ENCODE data around the gene PLOD1.
"Not testable (repeated sequence)": the region's sequence is repeated elsewhere in the genome, so short reads cannot be mapped to it uniquely, and the experiment has no call there.

PLOD1 gene

DNA sequence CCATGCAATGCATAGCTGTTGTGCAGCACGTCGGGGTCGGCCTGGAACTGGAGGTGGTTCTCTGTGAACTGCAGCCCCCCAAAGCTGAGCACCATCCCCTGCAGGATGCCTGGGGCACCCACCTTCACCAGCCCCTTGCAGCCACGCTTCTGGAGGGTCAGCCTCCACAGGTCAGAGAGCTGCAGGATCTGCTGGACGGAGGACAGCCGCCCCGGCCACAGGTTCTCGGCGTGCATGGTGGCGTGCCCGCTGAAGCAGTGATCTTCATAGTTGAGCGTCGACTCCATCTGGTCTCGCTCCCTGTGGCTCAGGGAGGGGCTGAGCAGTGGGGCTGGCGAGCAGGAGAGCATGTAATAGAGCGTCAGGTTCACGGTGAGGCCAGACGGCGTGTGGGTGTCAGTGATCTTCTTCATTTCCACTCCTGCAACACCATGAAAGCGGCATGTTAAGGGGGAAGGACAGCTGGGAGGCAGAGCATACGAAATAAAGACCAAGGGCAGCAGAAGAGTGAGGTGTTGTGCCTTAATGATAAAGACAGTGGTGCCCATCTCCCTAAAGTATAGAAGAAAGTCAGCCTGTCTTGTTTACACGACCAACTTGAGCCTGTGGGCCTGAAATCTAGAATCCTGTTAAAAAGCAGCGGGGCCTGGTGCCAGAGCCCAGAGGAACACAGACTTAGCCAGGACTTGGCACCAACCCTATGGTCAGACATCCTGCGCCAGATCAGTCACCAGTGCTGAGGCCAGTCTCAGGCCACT is 11.3 kb upstream of the PLOD1 start:
- DNase-seq (ENCODE audit: insufficient read length, low spot score) = no peak
- TF ChIP-seq POLR2A (IDR thresholded peaks at IDR 0.05; ENCODE audit: low read depth, low read length) = no peak
- no peak for FAIRE-seq

DNA sequence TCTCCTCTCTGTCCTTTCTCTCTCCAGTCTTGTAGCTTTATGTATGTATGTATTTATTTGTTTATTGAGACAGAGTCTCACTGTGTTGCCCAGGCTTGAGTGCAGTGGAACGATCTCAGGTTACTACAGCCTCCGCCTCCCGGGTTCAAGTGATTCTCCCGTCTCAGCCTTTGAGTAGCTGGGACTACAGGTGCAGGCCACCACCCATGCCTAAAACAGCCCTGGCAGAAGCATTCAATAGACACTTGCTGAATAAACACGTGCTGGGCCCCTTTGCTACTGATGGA is 10.7 kb upstream of the PLOD1 start:
- FAIRE-seq (no peak), DNase-seq (ENCODE audit: insufficient read length, low spot score) (no peak)
- no peak for TF ChIP-seq POLR2A (IDR thresholded peaks at IDR 0.05; ENCODE audit: low read depth, low read length)

DNA sequence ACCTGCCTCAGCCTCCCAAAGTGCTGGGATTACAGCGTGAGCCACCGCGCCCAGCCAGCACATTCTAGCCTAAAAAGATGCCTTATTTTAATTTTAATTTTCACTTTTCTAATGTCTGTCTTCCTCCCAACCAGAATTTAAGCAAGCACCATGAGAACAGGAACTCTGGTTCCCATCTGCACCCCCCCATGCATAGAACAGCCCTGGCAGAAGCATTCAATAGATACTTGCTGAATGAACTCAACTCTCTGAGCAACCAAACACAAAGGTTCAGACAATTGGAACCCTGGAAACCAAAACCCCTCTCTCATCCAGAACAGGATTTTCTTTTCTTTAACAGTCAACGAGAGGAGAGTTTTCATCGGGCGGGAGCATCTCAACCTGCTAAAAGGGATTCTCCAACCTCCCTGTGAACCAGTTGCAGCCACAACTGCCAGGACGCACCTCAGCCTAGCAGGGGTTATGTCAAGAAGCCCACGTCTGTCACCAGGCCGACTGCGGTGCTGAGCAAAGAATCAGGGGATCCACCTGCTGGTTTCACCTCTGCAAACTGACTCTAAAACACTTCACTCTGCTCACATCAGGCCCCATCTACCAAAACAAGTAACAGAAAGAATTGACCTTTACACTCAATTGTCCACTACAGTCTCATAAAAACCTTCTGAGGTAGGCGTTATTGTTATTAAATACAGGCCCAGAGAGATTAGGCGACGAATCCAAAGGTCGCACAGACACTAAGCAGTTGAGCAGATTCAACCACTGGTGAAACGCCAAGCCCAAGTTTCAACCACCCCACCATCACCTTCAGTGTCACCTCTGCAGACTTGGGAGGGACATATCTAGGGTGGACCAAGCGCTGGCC is 10.0 kb upstream of the PLOD1 start:
- FAIRE-seq (no peak), DNase-seq (ENCODE audit: insufficient read length, low spot score) (no peak)
- TF ChIP-seq POLR2A (IDR thresholded peaks at IDR 0.05; ENCODE audit: low read depth, low read length) = no peak

DNA sequence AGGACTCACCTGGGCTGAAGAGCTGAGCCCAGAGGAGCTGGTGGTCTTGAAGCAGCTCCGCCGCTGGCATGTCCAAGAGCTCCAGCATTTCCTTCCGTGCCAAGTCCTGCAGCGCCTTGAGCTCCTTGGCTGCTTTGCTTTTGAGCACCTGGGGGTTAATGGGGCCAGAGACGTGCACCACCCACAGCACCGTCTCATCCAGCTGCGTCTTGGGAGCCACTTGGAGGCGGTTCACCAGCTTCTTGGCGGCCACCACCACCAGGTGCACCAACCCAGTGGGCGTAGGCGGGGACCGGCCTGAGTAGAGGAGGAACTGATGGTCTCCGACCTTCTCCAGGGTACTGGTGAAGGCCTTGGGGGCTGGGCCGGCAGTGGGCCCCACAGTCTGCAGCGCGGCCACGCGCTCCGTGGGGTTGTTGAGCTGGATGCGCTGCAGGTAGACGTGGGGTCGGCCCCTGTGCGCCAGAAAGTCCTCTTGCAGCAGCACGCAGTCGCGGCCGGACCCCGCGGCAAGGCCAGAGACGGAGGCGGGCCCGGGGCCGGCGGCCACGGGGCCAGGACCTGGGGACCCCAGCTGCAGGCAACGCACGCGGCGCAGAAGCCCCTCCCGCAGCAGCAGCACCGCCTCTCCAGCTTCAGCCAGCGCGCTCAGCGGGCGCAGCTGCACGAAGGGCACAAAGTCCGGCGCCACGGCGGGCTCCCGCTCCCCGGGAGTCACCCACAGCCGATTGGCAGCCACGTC is 9.2 kb upstream of the PLOD1 start:
- FAIRE-seq; DNase-seq (ENCODE audit: insufficient read length, low spot score): not testable (repeated sequence)

DNA sequence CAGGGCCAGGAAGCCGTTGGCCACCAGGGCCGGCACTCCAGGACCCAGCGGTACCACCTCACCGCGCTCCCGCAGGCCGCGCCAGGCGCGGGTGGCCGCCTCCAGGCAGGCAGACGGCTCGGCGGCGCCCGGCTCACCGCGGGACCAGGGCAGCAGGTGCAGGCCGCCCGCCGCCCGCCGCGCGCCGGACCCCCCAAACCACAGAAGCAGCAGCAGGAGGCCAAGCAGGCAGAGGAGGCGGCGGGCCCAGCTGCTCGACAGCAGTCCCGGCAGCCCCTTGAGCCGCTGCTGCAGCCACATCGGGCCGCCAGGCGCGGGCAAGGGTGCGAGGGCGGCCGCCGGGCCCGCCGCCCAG is 8.6 kb upstream of the PLOD1 start:
- no peak for TF ChIP-seq POLR2A (IDR thresholded peaks at IDR 0.05; ENCODE audit: low read depth, low read length)
- no peak for FAIRE-seq
- DNase-seq (ENCODE audit: insufficient read length, low spot score) = no peak

DNA sequence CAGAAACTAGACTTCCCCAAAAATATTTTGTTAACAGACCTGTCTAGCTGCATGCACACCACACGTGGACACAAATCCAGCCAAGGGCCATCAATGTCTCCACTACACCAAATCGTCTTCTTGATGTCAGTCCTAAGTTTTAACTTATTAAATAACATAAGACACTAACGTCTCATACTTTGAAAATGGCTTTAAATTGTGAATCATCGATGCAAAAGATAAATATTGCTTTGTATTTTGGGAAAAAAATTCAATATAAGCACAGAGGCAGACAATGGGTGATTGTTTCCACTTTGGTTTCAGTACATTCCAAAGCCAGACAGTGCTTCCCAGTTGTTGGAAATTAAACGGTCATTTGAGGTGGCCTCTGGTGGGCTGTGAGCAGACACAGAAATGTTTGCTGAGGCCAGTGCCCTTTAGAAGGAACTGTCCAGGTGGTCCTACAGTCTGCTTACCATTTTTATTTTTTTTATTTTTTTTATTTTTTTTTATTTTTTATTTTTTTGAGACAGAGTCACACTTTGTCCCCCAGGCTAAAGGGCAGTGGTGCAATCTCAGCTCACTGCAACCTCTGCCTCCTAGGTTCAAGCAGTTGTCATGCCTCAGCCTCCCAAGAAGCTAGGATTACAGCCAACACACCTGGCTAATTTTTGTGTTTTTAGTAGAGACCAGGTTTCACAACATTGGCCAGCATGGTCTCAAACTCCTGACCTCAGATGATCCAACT is 6.5 kb upstream of the PLOD1 start:
- FAIRE-seq (no peak), DNase-seq (ENCODE audit: insufficient read length, low spot score) (peak; percentile 28)
- TF ChIP-seq POLR2A (IDR thresholded peaks at IDR 0.05; ENCODE audit: low read depth, low read length) = no peak

DNA sequence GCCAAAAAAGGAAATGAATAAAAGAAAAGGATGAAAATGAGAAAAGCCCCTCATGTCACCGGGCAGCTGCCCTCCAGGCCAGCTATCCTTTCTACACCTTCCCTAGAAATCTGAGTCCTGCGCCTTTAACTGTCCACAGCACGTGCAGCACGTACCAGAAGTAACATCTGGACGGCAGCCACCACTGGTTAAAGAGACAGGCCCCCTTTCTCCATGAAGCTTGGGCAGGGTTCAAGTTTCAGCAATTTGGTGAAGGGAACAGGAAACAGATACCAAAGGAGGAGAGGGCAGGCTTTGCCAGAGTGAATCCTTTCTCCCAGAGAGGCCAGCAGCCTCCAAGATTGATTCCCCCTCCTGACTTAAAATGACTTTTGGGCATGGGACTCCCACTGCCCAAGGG is 4.7 kb upstream of the PLOD1 start:
- TF ChIP-seq POLR2A (IDR thresholded peaks at IDR 0.05; ENCODE audit: low read depth, low read length) = no peak
- peak; percentile 42 for DNase-seq (ENCODE audit: insufficient read length, low spot score)
- FAIRE-seq = no peak

DNA sequence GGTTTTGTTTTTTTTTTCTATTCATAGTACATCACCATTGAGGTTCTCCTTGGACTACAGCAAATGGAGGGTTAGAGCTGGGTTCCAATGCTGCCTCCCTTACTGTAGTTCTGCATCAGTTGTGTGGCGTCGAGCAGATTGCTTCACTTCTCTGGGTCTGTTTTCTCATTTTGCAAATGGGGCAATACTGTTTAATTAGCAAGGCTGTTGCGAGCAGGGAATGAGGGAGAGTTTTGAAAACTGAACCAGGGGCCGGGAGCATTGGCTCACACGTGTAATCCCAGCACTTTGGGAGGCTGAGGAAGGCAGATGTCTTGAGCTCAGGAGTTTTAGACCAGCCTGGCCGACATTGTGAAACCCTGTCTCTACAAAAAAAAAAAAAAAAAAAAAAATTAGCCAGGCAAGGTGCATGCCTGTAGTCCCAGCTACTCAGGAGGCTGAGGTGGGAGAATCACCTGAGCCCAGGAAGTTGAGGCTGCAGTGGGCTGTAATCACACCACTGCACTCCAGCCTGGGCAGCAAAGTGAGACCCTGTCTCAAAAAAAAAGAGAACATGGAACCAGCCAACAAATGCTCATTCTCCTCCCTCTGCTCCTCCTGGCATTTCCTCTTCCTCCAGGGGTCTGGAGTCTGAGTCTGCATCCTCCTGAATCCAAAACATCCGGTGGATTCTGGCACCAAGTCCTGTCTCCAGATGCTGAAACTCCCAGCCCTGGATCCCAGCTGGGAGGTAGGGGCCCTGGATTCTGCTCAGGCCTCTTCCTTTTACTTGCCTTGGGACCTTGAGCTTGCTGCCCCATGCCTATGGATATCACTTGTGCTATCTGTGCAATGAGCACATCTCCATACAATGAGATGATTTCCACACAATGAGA is 3.7 kb upstream of the PLOD1 start:
- no peak for FAIRE-seq
- TF ChIP-seq POLR2A (IDR thresholded peaks at IDR 0.05; ENCODE audit: low read depth, low read length) = no peak
- DNase-seq (ENCODE audit: insufficient read length, low spot score) = peak; percentile 44

DNA sequence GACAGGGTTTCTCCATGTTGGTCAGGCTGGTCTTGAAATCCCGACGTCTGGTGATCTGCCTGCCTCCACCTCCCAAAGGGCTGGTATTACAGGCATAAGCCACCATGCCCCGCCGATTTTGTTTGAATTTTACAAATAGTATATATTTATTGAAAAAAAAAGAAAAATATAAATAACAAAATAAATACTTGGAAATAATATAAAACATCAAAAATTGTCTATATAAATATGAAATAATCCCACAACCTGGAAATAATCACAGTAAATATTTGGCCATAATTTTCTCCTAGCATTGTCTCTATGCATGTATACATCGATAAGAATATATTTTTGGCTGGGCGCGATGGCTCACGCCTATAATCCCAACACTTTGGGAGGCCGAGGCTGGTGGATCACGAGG is 2.7 kb upstream of the PLOD1 start:
- no peak for TF ChIP-seq POLR2A (IDR thresholded peaks at IDR 0.05; ENCODE audit: low read depth, low read length)
- FAIRE-seq = no peak
- no peak for DNase-seq (ENCODE audit: insufficient read length, low spot score)

DNA sequence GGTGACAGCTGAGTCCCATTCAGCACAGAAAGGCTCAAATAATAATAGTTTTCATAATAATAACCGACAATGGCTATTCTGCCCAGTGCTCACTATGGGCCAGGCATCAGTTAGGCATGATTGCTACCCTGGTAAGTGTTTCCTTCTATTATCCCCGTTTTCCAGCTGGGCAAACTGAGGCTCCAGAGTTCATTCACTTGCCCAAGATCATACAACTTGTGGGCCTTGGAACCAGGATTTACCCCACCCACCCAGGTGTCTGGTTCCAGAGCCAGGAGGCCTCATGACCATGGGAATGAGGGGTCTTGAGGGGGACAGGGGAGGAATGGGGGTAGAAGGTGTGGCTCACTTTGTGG is 518 bp downstream of the PLOD1 start:
- no peak for DNase-seq (ENCODE audit: insufficient read length, low spot score)
- TF ChIP-seq POLR2A (IDR thresholded peaks at IDR 0.05; ENCODE audit: low read depth, low read length) = no peak
- no peak for FAIRE-seq

DNA sequence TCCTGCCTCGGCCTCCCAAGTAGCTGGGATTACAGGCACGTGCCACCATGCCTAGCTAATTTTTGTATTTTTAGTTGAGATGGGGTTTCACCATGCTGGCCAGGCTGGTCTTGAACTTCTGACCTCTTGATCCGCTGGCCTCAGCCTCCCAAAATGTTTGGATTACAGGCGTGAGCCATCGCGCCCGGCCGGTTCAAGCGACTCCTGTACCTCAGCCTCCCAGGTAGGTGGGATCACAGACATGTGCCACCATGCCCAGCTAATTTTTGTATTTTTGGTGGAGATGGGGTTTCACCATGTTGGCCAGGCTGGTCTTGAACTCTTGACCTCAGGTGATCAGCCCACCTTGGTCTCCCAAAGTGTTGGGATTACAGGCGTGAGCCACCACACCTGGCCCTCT is 1.2 kb downstream of the PLOD1 start:
- DNase-seq (ENCODE audit: insufficient read length, low spot score); FAIRE-seq: not testable (repeated sequence)

DNA sequence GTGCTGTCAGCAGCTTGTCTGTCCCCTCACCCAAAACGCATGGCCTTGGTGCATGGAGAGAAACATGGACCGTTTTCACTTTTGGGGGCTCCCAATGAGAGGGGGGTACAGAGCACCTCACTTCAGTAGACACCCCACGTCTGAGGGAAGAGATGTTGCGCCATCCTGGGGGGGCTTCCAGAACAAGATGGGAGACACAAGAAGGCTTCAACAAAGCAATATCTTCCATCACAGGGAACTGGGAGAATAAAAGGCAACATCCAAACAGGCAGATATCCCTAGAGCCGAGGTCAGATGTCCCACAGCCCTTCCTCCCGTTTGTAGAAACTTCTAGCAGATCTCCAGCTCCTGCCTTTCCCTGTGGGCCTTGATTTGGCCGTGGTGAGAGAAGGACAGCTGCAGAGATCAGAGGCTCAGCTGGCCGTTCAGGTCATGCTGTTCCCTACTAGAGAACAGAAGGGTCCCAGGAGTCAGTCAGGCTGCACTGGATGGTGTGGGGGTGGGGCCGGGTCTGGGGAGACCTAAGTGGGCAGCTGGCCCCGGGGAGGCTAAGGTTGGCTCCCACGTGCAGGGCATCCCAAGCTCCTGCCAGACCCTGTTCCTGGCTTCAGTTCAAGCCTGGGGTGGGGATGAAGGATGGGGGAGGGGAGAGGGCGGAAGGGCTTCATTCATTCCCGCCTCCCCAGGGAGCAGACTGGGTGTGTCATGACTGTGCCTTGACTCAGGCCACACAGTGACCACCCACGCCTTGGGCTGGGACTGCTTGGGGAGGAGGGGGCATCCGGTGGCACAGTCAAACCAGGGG is 4.4 kb downstream of the PLOD1 start:
- no peak for TF ChIP-seq POLR2A (IDR thresholded peaks at IDR 0.05; ENCODE audit: low read depth, low read length)
- DNase-seq (ENCODE audit: insufficient read length, low spot score) (peak; percentile 50), FAIRE-seq (no peak)

DNA sequence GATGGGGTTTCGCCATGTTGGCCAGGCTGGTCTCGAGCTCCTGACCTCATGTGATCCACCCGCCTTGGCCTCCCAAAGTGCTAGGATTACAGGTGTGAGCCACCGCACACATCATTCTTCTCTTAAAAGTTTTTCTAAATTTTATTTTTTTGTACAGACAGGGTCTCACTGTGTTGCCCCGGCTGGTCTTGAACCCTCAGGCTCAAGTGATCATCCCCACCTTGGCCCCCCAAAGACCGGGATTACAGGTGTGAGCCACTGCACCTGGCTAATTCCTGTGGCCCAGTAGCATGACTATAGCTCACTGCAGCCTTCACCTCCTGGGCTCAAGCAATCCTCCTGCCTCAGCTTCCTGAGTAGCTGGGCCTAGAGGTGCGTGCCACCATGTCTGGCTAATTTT is 5.3 kb downstream of the PLOD1 start:
- not testable (repeated sequence) for FAIRE-seq; DNase-seq (ENCODE audit: insufficient read length, low spot score)
